ENCODE data around the gene F13B.

- TF ChIP-seq ZNF768 (tag by site-specific recombination; IDR thresholded peaks at IDR 0.05) (no peak), CTCF (tag by site-specific recombination; IDR thresholded peaks at IDR 0.05) (no peak)
Observed at GRCh38 chr1:197066719-197067456, at the start of gene F13B.

All from HEK293 (cell line).